Fibroblast of the conjunctiva (primary cell): ENCODE results near the gene OLFML2B.

Experiments used
- DNase-seq: peaks from one replicate; pipeline ENCODE4 v3.0.0-alpha.2; 2010; ENCODE audit warnings: low read depth

OLFML2B gene

DNA sequence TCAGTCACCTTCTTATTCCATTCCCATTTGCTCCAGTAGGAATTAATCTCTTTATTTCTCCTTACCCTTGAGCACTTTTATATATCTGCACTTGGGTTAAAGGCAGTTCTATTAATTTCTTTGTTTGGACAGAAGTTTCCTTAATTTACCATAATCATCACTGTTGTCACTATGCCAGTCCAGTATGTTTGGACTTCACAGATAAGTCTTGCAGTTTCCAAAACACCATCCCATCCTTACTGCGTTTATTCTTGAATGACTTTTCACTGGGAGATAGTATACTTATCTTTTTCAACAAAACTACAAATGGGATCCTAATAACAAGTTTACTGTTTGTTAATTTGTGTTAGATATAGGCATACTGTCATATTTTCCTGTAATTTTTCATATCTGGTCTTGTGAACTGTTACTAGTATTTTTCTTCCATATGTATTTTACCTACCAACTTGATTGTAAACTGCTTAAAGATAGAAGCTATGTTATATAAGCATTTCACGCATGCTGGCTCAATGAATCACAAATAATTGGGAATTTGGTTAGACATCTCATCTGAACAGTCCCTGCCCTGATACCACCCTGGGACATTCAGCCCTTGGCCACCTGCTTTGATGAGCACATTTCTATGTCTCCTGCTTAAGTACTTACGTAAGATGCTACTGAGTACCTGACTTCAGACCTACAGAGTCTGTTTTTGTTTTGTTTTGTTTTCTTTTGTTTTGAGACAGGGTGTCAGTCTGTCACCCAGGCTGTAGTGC is 78.2 kb downstream of the OLFML2B start:
- no peak for DNase-seq

DNA sequence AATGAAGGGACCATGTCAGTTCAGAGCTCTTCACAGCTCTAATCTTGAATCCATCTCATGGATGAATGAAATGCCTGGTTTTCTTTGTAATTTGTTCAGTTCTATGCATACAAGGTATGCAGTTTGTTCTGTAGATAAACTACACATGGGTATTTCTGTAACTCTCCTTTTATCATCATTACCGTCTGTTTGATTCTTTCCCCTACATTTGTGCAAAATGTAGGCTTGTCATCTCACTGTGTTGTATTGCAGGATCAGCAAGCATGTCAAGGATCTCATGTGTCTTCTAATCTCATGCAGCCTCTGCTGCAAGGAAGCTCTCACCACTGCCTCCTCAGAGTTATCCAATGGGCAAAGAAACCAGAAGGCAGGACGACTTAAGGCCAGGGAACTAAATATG is 79.3 kb downstream of the OLFML2B start:
- DNase-seq: no peak

DNA sequence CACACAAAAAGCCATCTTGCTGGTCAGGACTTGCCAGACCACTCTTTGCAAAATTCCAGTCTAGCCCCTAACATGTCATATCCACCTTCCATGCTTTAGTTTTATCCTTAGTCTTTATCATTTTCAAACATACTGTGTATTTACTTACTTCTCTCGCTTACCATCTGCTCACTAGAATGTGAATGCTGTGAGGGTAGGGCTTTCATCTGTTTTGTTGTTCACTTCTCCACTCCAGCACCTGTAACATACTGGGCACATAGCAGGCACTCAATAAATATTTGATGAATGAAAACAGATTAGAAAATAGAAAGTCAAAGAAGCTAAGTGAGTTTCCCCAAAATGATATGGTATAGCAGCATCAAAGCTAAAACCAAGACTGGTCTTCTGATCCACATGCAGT is 79.9 kb downstream of the OLFML2B start:
- DNase-seq: no peak

DNA sequence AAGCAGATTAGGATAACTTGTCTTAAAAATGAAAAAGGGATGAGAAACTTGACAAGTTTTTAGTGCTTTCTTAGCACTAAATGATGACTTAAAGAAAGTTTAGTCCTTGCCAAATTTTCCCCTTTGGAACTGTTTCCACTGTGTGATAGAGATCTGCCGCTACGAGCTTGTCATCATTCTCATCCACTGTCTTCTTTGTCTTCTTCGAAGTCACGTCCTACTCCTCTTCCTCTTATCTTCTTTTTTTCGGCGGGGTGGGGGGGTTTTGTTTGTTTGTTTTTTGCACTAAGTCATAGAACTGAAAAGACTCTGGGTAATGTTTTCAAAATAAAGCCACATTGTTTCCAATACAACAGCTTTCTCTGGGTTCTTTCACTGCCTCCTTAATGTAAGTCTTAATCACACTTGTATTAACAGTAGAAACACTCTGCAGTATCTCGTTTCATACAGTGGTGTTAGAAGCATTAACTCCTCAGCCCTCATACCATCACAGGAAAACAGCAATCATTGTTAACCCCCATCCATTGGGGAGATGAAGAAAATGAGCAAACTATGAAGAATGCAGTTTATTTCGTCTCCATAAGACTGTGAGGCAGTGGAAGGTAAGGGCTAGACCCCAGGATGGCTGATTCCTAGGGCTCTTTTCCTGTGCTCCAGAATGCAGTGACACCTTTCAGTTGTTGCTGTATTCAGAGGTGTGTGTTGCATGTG is 81.8 kb downstream of the OLFML2B start:
- no peak for DNase-seq

DNA sequence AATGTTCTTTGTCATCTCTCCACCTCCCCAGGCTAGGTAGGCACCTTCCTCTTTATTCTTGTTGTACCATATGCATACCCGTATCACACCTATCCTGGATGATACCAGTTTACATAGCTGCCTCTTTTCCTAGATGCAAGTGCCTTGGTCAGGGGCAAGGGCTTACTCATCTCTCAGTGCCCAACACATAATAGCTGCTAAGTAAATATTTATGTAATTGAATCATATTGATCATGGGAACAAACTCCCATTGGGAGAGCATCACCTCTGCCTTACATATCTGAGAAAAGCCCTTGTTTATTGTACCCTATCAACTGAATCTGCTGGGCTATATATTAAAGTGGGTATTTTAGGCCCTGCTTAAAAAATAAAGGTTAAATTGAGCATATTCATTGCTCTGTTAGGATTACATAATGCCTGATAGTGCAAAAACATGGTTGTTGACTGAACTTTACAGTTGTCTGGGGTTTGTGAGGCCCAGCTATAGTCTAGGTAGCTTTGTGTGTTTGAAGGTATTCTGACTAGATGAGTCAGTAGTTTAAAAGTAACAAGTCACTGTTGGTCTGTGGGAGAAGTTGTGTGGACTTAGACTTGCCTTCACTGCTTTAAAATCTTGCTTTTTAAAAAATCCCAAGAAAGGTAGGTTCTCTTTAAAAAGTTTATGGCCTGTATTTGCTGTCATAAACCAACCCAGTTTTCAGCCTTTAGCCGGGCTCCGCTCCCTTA is 82.6 kb downstream of the OLFML2B start:
- DNase-seq: no peak

DNA sequence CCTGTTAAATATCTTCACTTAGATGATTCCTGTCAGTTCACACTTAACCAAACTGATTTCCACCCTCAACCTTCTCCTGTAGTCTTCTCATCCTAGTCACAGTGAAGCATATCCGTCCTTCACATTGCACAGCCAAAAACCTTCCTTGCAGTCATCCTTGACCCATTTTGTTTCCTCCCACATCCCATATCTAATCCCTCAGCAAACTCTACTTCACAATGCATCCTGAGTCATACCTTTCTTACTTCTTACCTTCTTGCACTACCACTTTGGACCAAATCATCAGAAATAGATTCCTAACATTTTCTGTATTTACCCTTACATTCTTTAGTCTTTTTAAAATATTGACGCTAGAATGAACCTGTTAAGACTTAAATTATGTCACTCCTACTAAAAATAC is 86.9 kb downstream of the OLFML2B start:
- no peak for DNase-seq

DNA sequence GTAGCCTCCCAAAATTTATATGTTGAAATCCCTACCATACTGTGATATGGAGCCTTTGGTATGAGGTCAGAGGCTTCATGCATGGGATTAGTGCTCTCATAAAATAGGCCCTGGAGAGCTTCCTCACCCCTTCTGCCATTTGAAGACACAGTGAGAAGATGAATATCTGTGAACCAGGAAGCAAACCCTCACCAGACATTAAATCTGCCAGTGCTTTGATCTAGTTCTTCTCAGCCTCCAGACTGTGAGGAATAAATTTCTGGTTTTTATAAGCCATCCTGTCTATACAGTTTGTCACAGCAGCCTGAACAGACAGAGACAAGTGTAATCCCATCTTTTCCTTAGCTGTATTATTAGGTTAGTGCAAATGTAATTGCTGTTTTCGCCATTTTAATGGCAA is 88.4 kb downstream of the OLFML2B start:
- DNase-seq: no peak

DNA sequence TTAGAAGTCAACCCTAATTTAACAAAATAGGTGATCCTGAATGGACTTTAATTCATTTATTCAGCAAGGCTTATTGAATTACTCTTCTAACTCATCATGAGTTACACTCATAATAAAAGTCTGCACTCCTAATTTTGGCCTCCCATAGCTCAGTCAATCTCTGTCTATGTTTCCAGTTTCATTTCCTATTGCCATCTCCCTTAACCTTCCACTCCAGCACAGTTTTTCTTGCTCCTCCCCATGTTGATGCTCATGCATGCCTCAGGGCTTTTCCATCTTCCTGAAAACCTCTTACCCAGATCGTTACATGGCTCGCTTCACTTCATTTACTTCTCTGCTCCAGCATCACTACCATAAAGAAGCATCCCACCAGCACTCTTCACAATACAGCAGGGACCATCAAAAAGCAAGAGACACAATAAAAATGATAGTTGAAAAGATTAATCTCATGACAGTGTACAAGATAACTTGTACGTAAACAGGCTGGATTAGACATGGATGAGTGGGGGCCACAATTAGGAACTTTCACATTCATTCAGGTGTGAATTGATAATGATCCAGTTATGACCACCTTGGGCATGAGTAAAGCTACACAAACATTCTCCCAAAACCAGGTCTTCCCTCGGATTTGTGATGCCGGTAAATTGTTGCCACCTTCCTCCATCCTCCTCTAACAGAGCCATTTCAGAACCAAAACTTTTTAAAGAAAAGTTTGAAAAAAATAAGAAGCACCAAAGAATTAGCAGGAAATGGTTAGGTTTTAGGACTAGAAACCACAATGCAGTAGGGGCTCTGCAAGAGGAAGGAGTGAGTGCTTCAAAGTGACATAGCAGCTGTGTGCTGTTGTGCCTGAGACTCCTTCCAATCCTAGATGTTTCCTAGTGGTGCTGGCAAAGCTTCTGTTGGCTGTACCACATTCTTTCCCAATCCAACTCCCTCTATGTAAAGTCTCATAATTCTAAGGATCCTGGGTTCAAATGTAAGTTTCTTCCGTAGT is 89.8 kb downstream of the OLFML2B start:
- DNase-seq: no peak
